Body of pancreas (tissue), 4 donors: Measurements from ENCODE around the gene FAM53C. TPM values are rescaled to one million over a fixed set of nuclear protein-coding genes. Genes with fewer than 3 reads are reported as not detected.

Source experiments
- ATAC-seq: fragments of 150-250 bp; one replicate; pipeline ENCODE4 v1.9.1; 2016
- DNase-seq, 4 donors: peaks; one replicate each; pipeline ENCODE4 v3.0.0-alpha.2; 2019
- H3K27ac ChIP-seq, 4 donors: fragments of 200-600 bp; sonication (generic); 1 replicate in 3 of 4; 2 replicates in 1 of 4; pipeline versions ENCODE4 v1.5.1 to v1.6.1; 2016 to 2019; ENCODE audit warnings: mild to moderate bottlenecking in 1 of 4, mixed read lengths in 1 of 4, moderate library complexity in 1 of 4
- H3K27me3 ChIP-seq, 2 donors: fragments of 200-600 bp; sonication (generic); one replicate each; pipeline ENCODE4 v1.6.0; 2016; ENCODE audit warnings: mild to moderate bottlenecking in 1 of 2
- H3K36me3 ChIP-seq, 2 donors: fragments of 200-600 bp; sonication (generic); replicated peaks in 1 of 2; 2 replicates each; pipeline ENCODE4 v1.5.1; 2016; ENCODE audit warnings: low read depth in 2 of 2; ENCODE audit not compliant: insufficient read depth in 1 of 2
- H3K4me1 ChIP-seq: fragments of 200-600 bp; sonication (generic); one replicate; pipeline ENCODE4 v1.6.0; 2016
- H3K4me3 ChIP-seq, 2 donors: fragments of 200-600 bp; sonication (generic); 1 replicate in 1 of 2; 2 replicates in 1 of 2; pipeline ENCODE4 v1.5.1; 2016 to 2019
- H3K9me3 ChIP-seq, 3 donors: fragments of 200-600 bp; sonication (generic); 1 replicate in 2 of 3; 2 replicates in 1 of 3; pipeline ENCODE4 v1.5.1; 2016
- POLR2A ChIP-seq, 3 donors: fragments of 450-650 bp; IDR thresholded peaks; one replicate each; pipeline ENCODE4 v1.6.1; 2016; ENCODE audit warnings: antibody characterized with exemption in 3 of 3, mild to moderate bottlenecking in 2 of 3
- WGBS, 2 donors: methylation state at CpG; one replicate each; pipeline ENCODE4 v1.1.5; 2017; 5-methylcytosine and 5-hydroxymethylcytosine counted together
- intact Hi-C: fragments of 100-400 bp; cut with DNase I; formaldehyde crosslinking; loops from one replicate; pipeline ENCODE4 v1.15.1; 2023
- total RNA-seq, 2 donors: library from RNA; depleted of rRNA; stranded (reverse); fragments of >200 nt; gene quantifications; one replicate each; pipeline ENCODE4 v1.1.0, GENCODE V29; 2016
- TF ChIP-seq, protein P1 (sequence below), 7 experiments: fragments of 450-650 bp in 4 of 7; fragments of 200-600 bp in 3 of 7; sonication (generic) in 3 of 7; IDR thresholded peaks; one replicate each; pipeline ENCODE4 v1.5.1; 2016 to 2019; ENCODE audit warnings: antibody characterized with exemption in 7 of 7

The FAM53C gene
- total RNA-seq, 2 donors from 2014 or later: 12.5 to 33.7 TPM

- no peak overlapping the region for H3K27ac ChIP-seq
- TF ChIP-seq, protein P1, sequence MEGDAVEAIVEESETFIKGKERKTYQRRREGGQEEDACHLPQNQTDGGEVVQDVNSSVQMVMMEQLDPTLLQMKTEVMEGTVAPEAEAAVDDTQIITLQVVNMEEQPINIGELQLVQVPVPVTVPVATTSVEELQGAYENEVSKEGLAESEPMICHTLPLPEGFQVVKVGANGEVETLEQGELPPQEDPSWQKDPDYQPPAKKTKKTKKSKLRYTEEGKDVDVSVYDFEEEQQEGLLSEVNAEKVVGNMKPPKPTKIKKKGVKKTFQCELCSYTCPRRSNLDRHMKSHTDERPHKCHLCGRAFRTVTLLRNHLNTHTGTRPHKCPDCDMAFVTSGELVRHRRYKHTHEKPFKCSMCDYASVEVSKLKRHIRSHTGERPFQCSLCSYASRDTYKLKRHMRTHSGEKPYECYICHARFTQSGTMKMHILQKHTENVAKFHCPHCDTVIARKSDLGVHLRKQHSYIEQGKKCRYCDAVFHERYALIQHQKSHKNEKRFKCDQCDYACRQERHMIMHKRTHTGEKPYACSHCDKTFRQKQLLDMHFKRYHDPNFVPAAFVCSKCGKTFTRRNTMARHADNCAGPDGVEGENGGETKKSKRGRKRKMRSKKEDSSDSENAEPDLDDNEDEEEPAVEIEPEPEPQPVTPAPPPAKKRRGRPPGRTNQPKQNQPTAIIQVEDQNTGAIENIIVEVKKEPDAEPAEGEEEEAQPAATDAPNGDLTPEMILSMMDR (IDR thresholded peaks at IDR 0.05): no peak
- no peak for TF ChIP-seq POLR2A (IDR thresholded peaks at IDR 0.05)
- H3K4me3 ChIP-seq: no peak overlapping the region
- intact Hi-C loops: no loop called here
- peaks cover 10 to 14% of the 10 kb centered on the region in 2 donors for H3K36me3 ChIP-seq
- H3K4me1 ChIP-seq: peaks cover 18% of the 10 kb centered on the region
- H3K9me3 ChIP-seq: no peaks in the 10 kb centered on the region
- ATAC-seq: no peak
- DNase-seq: no peak
- H3K27me3 ChIP-seq: no peaks in the 10 kb centered on the region
Observed at GRCh38 chr5:138350563-138350890, 12.5 kb downstream of the FAM53C start.

GRCh38 chr5:138351056-138351455 lies 13.0 kb downstream of the FAM53C start:
- Histone ChIP-seq H3K9me3 (no peaks in the 10 kb centered on the region), H3K27me3 (no peaks in the 10 kb centered on the region), H3K36me3 (peaks cover 7 to 11% of the 10 kb centered on the region in 2 donors), H3K4me1 (peaks cover 23% of the 10 kb centered on the region), H3K4me3 (no peak overlapping the region), H3K27ac (no peak overlapping the region)
- no peak for ATAC-seq
- 87 to 100% methylated on average over 1 of the region's 1 CpG for WGBS, 2 donors
- TF ChIP-seq, protein P1 (IDR thresholded peaks at IDR 0.05): no peak
- TF ChIP-seq POLR2A (IDR thresholded peaks at IDR 0.05): no peak
- DNase-seq: no peak
- intact Hi-C loops: no loop called here

DNA sequence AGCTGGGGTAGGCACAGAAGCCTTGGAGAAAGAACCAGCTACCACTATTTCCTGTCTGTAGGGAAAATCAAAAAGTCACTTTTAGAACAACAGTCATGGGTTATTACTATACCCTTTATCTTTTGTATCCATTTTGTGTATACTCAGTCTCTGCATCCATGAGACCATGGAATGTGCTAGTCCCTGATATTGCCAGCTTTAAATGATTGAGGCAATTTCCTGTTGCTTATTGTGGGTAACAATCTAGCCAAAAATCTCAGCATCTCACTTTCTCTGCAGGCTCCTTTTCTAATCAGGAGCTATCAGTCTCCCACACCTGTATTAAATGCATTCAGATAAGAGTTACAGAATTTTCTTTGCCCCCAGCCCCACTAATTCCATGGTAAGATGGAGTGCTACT lies 13.5 kb downstream of the FAM53C start:
- no peak for DNase-seq

GRCh38 chr5:138352071-138352721 lies 14.1 kb downstream of the FAM53C start, which contains the start of gene KDM3B:
TSS of gene KDM3B (plus strand) at chr5:138352685. CDS start at chr5:138352796, 111 bp downstream.
- 8 to 60% methylated on average over 3 to 18 of the region's 30 CpGs for WGBS, 2 donors
- TF ChIP-seq, protein P1 (IDR thresholded peaks at IDR 0.05): peak; percentile 99 to 100 (median 100)
- no peak for TF ChIP-seq POLR2A (IDR thresholded peaks at IDR 0.05)
- intact Hi-C loops: no loop called here

More for the DNA sequence above, 13.5 kb downstream of the FAM53C start:
- H3K4me3 ChIP-seq: no peak overlapping the region
- intact Hi-C loops: no loop called here
- ATAC-seq: no peak
- H3K9me3 ChIP-seq: no peaks in the 10 kb centered on the region
- H3K27me3 ChIP-seq: no peaks in the 10 kb centered on the region
- no peak overlapping the region for H3K27ac ChIP-seq
- H3K36me3 ChIP-seq: peaks cover 7 to 8% of the 10 kb centered on the region in 2 donors
- TF ChIP-seq POLR2A (IDR thresholded peaks at IDR 0.05): no peak
- TF ChIP-seq, protein P1 (IDR thresholded peaks at IDR 0.05): no peak
- H3K4me1 ChIP-seq: peaks cover 27% of the 10 kb centered on the region

More at GRCh38 chr5:138352071-138352721, 14.1 kb downstream of the FAM53C start, which contains the start of gene KDM3B:
- Histone ChIP-seq H3K27ac (peak within 1 kb of the TSS; percentile 94 to 98 (median 96)), H3K4me3 (peak within 1 kb of the TSS; percentile 91 to 93), H3K27me3 (no peaks in the 10 kb centered on the region), H3K4me1 (peaks cover 30% of the 10 kb centered on the region), H3K9me3 (no peaks in the 10 kb centered on the region), H3K36me3 (peaks cover under 1 to 2% of the 10 kb centered on the region in 2 donors)
- DNase-seq: peak; percentile 77 to 90 (median 84)
- ATAC-seq: peak; percentile 90
